ENCODE data around the gene FAM184A.

- TF ChIP-seq, protein P1, sequence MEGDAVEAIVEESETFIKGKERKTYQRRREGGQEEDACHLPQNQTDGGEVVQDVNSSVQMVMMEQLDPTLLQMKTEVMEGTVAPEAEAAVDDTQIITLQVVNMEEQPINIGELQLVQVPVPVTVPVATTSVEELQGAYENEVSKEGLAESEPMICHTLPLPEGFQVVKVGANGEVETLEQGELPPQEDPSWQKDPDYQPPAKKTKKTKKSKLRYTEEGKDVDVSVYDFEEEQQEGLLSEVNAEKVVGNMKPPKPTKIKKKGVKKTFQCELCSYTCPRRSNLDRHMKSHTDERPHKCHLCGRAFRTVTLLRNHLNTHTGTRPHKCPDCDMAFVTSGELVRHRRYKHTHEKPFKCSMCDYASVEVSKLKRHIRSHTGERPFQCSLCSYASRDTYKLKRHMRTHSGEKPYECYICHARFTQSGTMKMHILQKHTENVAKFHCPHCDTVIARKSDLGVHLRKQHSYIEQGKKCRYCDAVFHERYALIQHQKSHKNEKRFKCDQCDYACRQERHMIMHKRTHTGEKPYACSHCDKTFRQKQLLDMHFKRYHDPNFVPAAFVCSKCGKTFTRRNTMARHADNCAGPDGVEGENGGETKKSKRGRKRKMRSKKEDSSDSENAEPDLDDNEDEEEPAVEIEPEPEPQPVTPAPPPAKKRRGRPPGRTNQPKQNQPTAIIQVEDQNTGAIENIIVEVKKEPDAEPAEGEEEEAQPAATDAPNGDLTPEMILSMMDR (IDR thresholded peaks at IDR 0.05) = no peak
- TF ChIP-seq EP300 (IDR thresholded peaks at IDR 0.05) (no peak), POLR2A (IDR thresholded peaks at IDR 0.05) (no peak)
Observed at GRCh38 chr6:119090256-119090655, 11.8 kb upstream of the FAM184A start.
